ENCODE results near the gene HID1. TPM values are rescaled to one million over a fixed set of nuclear protein-coding genes. Genes with fewer than 3 reads are reported as not detected.

HID1 gene
- total and polyA plus RNA-seq, 2 experiments from 2014 or later: 8.7 to 10.9 TPM

GRCh38 chr17:75013092-75013559, 40.6 kb upstream of the HID1 start:
- DNase-seq (ENCODE audit: low spot score) (no peak), ATAC-seq (peak; percentile 2)
- H3K36me3 Mint-ChIP-seq (ENCODE audit: low read depth): peaks cover 22% of the 10 kb centered on the region
- peaks cover 19% of the 10 kb centered on the region for H3K79me2 ChIP-seq (replicated peaks; ENCODE audit: insufficient read depth)
- H3K4me1 Mint-ChIP-seq: peaks cover 26% of the 10 kb centered on the region
- peak overlapping the region; percentile 88 for H3K4me2 ChIP-seq
- H3F3A ChIP-seq (replicated peaks; ENCODE audit: low read depth): peaks cover 14% of the 10 kb centered on the region
- peak overlapping the region; percentile 84 for H3K4me3 Mint-ChIP-seq
- H4K20me1 ChIP-seq (replicated peaks; ENCODE audit: insufficient read depth): no peaks in the 10 kb centered on the region
- H3K4me3 ChIP-seq: peak overlapping the region; percentile 88
- H3K27me3 Mint-ChIP-seq (ENCODE audit: insufficient read depth, low read depth, poor library complexity): peaks cover 4% of the 10 kb centered on the region
- H2AFZ ChIP-seq: no peak overlapping the region; the same call in 1 of the 2 replicates
- peak overlapping the region; percentile 43 for H3K27ac Mint-ChIP-seq
- no peaks in the 10 kb centered on the region; the same call in 1 of the 3 replicates for H3K9me3 Mint-ChIP-seq
- peak overlapping the region; percentile 91 for H3K27ac ChIP-seq (ENCODE audit: low read depth)
- TF ChIP-seq ZNF462 (CRISPR knock-in tag; IDR thresholded peaks at IDR 0.05) (no peak), NANOG (IDR thresholded peaks at IDR 0.05; ENCODE audit: borderline replicate concordance) (no peak), POLR2AphosphoS5 (IDR thresholded peaks at IDR 0.05; ENCODE audit: low read depth) (no peak), EZH2phosphoT487 (IDR thresholded peaks at IDR 0.05; ENCODE audit: unreplicated experiment) (no peak), ZNF331 (CRISPR knock-in tag; IDR thresholded peaks at IDR 0.05; ENCODE audit: low read depth) (no peak), CTCF (conservative IDR thresholded peaks at IDR 0.05; ENCODE audit: low read depth in 2 of 2) (no peak), JUNB (IDR thresholded peaks at IDR 0.05; ENCODE audit: unreplicated experiment) (no peak), REST (IDR thresholded peaks at IDR 0.05; ENCODE audit: unreplicated experiment) (no peak), STAT1 (IDR thresholded peaks at IDR 0.05; ENCODE audit: unreplicated experiment) (no peak), ZNF114 (CRISPR knock-in tag; IDR thresholded peaks at IDR 0.05) (no peak), ETS1 (IDR thresholded peaks at IDR 0.05) (no peak), EZH2 (IDR thresholded peaks at IDR 0.05; ENCODE audit: low read depth, unreplicated experiment) (no peak), CREB1 (CRISPR knock-in tag; IDR thresholded peaks at IDR 0.05; ENCODE audit: low read depth) (no peak)
- no peaks in the 10 kb centered on the region for H3K9me2 ChIP-seq (ENCODE audit: insufficient read depth)
- H3K27me3 ChIP-seq (ENCODE audit: insufficient read depth): no peaks in the 10 kb centered on the region
- H3K4me1 ChIP-seq (ENCODE audit: insufficient read depth): peaks cover 20% of the 10 kb centered on the region
- no peaks in the 10 kb centered on the region for H3K36me3 ChIP-seq (ENCODE audit: insufficient read depth)

Data from GM23338 (cell line).